Panc1 (cell line): ENCODE results near the gene PEX13.

Experiments used
- SIN3A ChIP-seq: IDR thresholded peaks from 2 replicates; pipeline ENCODE4 v1.6.1; 2012; ENCODE audit warnings: low read depth, mild to moderate bottlenecking, low read length, moderate library complexity, borderline replicate concordance; ENCODE audit not compliant: insufficient read depth
- TF ChIP-seq, protein P1 (sequence below): fragments of 450-650 bp; IDR thresholded peaks from 2 replicates; pipeline ENCODE4 v1.5.1; 2017; ENCODE audit warnings: mild to moderate bottlenecking
- TF ChIP-seq, protein P2 (sequence below), 2 experiments: IDR thresholded peaks; 2 replicates each; pipeline ENCODE4 v1.6.1; 2011 to 2012; ENCODE audit warnings: low read depth in 2 of 2, control low read depth in 1 of 2, low read length in 1 of 2, mild to moderate bottlenecking in 1 of 2, moderate library complexity in 1 of 2; ENCODE audit not compliant: insufficient read depth in 1 of 2

DNA sequence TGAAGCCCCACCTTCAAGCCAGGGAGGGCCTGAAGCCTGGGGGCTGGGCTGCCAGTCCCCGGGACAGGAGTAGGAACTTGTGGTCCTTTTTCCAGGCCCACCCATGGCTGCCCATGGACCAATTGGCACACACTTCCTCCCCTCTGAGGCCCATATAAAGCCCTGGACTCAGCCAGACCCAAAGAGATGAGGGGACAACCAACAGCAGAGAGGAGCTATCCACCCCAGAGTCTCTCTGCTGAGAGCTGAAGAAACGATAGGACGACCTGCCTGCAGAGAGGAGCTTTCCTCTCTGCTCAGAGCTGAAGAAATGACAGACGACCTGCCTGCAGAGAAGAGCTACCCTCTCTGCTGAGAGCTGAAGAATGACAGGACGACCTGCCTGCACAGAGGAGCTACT is 43.8 kb upstream of the PEX13 start:
- TF ChIP-seq, protein P1, sequence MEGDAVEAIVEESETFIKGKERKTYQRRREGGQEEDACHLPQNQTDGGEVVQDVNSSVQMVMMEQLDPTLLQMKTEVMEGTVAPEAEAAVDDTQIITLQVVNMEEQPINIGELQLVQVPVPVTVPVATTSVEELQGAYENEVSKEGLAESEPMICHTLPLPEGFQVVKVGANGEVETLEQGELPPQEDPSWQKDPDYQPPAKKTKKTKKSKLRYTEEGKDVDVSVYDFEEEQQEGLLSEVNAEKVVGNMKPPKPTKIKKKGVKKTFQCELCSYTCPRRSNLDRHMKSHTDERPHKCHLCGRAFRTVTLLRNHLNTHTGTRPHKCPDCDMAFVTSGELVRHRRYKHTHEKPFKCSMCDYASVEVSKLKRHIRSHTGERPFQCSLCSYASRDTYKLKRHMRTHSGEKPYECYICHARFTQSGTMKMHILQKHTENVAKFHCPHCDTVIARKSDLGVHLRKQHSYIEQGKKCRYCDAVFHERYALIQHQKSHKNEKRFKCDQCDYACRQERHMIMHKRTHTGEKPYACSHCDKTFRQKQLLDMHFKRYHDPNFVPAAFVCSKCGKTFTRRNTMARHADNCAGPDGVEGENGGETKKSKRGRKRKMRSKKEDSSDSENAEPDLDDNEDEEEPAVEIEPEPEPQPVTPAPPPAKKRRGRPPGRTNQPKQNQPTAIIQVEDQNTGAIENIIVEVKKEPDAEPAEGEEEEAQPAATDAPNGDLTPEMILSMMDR = no peak
- TF ChIP-seq, protein P2, sequence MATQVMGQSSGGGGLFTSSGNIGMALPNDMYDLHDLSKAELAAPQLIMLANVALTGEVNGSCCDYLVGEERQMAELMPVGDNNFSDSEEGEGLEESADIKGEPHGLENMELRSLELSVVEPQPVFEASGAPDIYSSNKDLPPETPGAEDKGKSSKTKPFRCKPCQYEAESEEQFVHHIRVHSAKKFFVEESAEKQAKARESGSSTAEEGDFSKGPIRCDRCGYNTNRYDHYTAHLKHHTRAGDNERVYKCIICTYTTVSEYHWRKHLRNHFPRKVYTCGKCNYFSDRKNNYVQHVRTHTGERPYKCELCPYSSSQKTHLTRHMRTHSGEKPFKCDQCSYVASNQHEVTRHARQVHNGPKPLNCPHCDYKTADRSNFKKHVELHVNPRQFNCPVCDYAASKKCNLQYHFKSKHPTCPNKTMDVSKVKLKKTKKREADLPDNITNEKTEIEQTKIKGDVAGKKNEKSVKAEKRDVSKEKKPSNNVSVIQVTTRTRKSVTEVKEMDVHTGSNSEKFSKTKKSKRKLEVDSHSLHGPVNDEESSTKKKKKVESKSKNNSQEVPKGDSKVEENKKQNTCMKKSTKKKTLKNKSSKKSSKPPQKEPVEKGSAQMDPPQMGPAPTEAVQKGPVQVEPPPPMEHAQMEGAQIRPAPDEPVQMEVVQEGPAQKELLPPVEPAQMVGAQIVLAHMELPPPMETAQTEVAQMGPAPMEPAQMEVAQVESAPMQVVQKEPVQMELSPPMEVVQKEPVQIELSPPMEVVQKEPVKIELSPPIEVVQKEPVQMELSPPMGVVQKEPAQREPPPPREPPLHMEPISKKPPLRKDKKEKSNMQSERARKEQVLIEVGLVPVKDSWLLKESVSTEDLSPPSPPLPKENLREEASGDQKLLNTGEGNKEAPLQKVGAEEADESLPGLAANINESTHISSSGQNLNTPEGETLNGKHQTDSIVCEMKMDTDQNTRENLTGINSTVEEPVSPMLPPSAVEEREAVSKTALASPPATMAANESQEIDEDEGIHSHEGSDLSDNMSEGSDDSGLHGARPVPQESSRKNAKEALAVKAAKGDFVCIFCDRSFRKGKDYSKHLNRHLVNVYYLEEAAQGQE (IDR thresholded peaks at IDR 0.05; ENCODE audit: insufficient read depth in 1 of 2, low read depth in 2 of 2, low read length in 1 of 2) = no peak
- no peak for TF ChIP-seq SIN3A
